Activated CD4-positive, alpha-beta T cell treated with anti-CD3 and anti-CD28 coated beads for 48 hours (primary cell): ENCODE measurements around the gene HOXD4.

Source experiments
- DNase-seq: peaks from one replicate; pipeline ENCODE4 v3.0.0-alpha.2; 2020

HOXD4 gene

DNA sequence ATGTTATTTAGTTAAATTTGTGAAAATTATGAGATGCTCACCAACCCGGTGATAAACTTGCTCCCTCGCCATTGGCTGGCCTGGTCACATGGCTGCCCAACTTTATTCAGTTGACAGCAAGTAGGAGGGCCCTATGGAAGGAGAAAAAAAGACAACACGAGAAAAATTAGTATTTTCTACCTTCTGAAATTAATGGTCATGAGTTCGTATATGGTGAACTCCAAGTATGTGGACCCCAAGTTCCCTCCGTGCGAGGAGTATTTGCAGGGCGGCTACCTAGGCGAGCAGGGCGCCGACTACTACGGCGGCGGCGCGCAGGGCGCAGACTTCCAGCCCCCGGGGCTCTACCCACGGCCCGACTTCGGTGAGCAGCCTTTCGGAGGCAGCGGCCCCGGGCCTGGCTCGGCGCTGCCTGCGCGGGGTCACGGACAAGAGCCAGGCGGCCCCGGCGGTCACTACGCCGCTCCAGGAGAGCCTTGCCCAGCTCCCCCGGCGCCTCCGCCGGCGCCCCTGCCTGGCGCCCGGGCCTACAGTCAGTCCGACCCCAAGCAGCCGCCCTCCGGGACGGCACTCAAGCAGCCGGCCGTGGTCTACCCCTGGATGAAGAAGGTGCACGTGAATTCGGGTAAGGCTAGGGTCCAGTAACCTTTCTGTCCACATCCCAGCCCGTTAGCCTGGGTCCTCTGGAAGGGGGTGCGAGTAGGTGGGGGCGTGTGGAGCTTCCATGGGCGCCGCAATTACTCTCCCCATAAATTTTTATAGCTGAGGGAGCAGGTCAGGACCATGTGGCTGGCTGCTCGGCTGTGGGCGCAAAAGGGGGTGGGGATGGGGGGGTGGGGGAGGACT, at the start of gene HOXD4:
Gene HOXD4 (plus strand): TSS at position 109 of the 846 bp plus-strand sequence. CDS start 84 bp downstream, at position 193.
- no peak for DNase-seq

GRCh38 chr2:176101842-176102241, 49.5 kb upstream of the HOXD4 start:
- no peak for DNase-seq

DNA sequence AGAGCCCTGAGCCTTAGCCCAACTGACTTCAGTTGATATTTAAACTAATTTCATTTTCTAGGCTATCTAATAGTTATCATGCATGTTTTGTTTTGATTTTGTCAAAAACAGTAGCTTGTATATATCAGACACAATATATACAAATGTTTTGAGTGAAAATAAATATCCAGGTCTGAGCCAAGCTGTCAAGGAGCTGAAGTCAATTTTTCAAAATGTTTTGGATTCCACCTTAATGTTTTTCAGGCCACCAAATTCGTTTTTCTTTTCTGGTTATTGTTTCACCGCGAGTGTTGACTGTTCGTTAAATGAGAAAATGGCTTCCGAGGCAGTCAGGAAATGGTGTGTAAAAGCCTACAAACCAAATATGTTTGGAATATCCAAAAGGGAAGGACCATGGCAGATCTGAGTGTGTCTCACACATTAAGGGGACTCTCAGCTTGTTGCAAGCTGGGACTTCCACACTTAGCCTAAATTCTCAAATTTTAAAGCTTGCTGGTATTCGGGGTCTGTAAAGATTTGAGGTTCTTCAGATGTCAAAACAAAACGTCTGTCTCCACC, 49.0 kb upstream of the HOXD4 start:
- DNase-seq: no peak

- DNase-seq: no peak
Measured at GRCh38 chr2:176103194-176103593, 48.2 kb upstream of the HOXD4 start.

DNA sequence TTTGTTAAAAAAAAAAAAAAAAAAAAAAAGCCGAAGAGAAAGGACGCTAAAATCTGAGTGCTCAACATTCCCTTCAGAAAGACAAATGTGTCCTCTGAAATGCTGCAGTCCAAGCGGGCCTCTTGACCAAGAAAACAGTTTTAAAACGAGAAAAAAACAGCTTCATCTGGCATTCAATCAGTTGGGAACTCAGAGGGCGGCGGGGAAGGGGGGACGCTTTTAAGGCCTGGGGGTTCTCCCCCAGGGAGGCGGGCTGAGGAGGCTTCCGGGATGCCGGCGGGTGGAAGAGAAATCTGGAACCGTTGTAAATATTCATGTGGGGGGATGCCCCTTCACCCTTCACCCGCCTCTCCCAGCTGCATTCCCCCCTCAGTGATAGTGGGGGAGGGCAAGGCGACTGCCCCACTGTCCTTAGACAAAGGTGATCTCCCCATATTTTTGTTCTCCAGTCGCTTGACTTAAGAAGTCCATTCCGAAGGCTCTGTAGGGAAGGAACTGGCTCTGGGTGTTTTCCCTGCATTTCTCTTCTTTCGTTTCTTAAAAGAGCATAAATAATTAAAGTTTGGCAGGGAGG, 47.5 kb upstream of the HOXD4 start:
- no peak for DNase-seq

DNA sequence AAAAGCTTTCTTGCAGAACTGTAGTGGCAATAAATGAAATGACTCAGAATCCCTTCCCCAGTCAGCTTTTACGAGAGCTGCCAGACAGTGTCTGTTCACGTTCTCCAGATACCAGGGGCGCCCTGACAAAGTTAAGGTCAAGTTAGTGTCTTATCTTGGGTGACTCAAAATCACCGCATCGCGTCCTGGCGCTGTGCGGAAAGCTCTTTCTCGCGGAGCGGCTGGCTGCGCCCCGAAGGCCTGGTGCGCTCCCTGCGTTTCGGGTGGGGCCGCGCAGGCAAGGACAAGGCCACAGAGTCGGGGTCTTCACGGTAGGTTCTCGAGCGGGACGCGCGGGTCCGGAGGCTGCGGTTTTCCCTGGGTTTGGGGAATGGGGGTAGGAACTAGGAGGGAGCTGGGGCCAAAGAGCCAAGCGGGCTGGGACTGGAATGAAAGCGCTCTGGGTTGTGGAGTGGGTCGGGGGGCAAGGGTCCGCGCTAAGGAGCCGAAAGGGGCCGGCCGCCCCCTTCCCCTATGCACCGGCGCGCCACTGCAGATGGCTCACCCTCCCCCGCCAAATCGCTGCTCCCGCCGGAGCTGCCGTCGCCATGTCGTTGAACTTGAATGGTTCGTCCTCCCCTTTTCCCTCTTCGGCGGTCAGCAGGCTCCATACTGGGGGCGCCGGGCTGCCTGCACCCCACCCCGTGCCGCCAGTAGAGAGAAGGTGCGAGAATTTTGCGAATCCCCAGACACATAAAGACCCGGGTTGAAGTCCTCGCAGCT, 46.9 kb upstream of the HOXD4 start:
- peak; percentile 44 for DNase-seq

DNA sequence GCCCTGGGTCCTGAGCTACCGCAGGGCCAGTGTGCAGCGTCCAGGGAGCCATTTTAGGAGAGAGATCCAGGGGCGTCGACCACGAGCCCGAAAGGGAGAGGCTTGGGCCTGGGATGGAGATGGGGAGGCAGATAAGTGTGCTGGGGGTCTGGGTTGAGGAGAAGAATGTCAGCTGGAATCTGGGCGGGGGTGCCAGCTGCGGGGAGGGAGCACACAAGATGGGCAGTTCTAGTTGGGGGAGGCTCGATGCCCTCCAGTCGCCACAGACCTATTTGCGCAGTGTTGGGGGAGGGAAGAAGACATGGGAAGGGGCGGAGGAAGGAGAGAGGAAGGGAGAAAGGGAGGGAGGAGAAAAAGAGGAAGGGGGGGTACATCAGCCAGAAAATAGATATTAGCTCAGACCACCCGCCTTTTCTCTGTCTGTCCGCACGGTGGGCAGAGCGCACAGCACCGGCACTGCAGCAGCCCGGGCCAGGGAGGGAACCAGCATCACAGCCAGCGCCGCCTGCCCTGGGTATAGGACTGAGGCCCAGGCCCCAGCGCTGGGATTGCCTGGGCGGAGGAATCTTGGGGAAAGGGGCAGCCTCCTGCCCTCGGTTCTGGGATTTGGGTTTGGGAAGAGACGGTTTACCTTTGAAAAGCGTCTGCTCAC, 46.1 kb upstream of the HOXD4 start:
- no peak for DNase-seq

- no peak for DNase-seq
Measured at GRCh38 chr2:176105730-176106580, 45.4 kb upstream of the HOXD4 start.

GRCh38 chr2:176106581-176107539, 44.5 kb upstream of the HOXD4 start, which contains the start of gene HOXD11:
Gene HOXD11, plus strand, starts transcription at chr2:176107280. Its CDS starts 76 bp downstream, at chr2:176107356.
- no peak for DNase-seq

DNA sequence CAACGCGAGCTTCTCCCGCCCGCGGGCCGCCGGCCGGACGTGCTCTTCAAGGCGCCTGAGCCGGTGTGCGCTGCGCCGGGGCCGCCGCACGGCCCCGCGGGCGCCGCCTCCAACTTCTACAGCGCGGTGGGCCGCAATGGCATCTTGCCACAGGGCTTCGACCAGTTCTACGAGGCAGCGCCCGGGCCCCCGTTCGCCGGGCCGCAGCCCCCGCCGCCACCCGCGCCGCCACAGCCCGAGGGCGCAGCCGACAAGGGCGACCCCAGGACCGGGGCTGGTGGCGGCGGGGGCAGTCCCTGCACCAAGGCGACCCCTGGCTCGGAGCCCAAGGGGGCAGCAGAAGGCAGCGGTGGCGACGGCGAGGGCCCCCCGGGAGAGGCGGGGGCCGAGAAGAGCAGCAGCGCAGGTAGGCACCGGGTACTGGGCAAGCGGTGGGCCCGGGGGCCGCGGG, 43.6 kb upstream of the HOXD4 start:
- no peak for DNase-seq

DNA sequence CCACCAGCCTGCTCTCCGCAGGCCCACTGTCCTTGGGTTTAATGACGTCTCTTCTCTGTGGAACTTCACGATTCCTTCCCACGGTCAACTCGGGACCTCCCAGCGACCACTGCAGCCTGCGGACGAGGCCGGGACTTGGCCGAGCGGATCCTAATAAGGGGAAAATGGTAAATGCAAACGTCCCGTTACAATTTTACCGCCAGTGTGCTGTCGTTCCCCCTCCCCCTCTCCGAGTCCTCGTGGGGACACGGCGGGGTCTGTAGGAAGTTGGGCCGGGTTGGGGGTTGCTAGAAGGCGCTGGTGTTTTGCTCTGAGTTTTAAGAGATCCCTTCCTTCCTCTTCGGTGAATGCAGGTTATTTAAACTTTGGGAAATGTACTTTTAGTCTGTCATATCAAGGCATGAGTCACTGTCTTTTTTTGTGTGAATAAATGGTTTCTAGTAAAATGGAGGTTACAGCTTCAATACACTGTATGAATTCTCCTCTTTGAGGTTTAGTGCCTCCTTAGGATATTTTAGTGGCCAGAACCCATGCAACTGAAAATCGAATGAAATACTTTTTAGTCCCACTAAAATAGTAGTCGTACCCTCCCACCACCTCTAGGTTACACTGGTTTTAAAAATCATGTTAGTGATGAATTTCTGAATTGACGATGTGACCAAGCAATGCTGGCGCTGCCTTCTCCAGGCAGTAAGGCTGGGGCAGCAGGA, 42.0 kb upstream of the HOXD4 start:
- DNase-seq: no peak

DNA sequence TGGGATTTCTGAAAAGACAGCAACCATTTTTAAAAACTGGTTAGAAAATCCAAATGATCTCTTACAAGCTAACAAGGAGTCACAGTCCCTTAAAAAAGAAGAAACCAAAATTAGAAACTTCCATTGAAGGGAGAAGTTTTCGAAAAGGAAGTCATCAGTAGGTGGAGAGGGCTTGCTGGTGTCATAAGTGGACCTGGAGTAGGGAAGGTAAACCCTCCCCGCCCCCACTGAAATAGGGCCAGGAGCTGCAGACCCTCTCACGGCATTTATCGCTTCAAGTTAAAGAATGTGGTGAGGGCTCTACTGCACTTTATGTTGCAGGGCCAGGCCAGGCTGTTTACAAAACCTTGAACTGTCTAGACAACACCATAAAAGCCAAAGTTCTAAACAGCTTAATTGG, 41.4 kb upstream of the HOXD4 start:
- no peak for DNase-seq

DNA sequence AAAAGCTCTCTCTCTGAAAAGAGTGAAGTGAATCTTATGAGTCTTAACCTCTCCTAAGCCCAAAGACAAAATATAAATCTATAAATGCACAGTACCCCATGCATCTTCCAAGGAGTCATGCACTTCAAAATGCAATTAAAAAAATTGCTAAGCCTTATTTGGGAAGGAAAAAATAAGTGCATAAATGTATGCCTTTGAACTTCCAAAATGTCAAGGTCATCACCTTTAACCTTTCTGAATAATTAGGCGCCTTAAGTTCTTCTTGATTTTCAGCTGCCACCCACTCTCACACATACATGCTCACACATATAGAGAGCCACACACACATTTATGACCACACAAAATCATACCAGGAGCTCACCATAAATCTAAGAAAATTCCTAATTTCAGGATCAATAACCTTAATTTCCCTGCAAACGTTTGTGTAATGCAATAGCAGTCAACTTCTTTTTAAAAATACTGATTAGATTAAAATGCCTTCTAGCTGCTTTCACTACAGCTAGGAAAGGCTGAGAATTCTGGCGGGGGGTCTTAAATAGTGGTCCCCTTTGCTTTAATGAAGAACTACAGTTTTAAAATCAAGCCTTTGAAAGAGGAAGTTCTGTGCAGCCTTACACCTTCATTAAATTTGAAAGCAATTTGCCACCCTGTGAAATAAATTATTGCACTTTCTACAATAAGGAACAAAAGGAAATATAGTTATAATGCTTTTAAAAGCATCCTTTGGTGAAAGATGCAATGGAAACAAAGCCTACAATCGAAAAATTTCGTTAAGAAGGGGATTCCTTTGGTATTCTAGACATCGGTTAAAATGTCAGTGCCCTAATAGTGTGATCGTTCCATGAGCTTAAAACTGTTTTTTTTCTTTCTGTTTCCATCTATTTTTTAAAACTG, 40.7 kb upstream of the HOXD4 start:
- no peak for DNase-seq

DNA sequence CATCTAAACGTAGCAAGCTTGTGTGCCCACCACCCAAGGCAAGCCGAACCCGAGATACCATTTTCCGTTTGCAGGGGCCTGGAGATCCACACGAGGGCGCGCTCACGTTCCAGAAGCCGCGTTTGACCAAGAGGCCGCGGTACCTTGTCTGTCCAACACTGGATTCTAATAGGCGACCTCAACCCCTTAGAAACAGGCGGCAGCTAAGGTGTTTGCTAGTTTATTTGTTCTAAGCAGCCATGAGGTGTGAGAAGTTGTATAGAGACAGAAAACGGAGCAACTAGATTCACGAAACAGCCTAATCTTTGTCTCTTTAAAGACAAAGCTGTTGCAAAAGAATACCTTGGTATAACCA, 40.1 kb upstream of the HOXD4 start:
- DNase-seq: peak; percentile 54

DNA sequence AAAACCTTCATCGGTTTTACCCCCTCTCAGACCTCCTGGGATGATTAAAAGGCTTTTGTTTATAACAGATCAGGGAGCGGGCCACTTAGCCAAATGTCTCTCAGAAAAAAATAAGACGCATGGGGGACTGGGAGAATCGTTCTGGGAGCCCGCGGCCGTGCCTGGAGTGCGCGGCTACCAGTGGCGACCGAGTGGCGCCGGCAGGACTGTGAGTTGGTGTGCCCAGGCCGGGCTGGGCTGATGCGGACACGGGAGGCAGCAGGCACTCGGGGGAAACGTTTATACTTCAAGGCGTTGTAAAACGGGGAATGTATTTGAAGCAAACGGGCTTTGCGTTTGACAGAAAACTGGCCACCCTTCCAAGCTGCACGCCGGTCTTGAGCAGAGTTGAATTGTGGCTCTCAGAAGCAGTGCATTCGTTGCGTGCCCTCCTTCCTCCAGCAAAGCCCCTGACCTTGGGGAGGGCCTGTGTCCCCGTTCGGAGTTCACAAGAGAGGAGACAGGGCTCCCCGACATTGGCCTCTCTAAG, 39.4 kb upstream of the HOXD4 start:
- no peak for DNase-seq

DNA sequence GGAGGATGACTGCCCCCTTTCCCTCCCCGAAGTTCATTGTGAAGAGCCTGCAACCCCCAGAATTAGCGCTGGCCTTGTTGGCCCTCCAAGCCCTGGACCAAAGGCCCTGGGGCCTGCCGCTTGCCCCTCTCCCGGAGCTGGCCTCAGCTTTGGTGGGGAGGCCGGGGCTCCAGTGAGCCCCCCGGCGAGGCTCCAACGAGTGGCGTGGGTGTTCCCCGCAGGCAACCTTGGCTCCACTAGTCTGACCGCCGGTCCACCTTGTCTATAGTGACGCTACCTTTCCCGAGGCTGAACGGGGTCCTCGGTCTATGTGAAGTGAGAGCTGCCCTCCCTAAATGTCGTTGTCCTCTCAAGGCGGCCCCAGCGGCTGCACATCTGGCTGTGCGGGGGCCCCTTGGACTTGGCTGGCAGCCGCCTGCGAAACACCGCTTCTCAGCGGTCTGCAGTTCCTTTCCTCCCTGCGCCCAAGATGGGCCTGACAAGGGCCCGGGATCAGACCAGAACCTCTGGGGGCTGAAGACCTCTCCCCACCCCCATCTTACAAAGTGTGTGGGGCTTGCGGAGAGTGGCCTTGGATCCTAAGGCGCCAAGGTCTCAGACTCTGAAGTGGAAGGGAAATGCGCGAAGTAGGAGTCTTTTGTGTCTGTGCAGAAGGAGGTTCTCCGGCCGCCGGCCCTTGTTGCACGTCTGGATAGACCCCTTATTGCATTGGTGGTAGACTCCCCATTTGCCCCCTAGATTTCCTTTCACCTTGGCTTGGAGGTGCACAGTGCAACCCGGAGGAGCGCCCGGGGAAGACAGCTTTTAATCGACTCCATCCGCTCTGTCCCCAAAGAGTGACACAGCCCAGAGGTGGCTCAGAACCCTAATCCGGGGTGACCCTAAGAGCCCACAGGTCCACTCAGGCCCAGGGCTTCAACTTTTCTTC, 38.7 kb upstream of the HOXD4 start:
- DNase-seq: no peak
